ENCODE data around the gene KRT33A.

- TF ChIP-seq CTCF (IDR thresholded peaks at IDR 0.05) (no peak), POLR2A (IDR thresholded peaks at IDR 0.05) (no peak)
Observed at GRCh38 chr17:41301204-41301790, 49.3 kb downstream of the KRT33A start.
